Measurements from ENCODE around the gene ZNF337. TPM values are rescaled to one million over a fixed set of nuclear protein-coding genes. Genes with fewer than 3 reads are reported as not detected.
"Not testable (repeated sequence)": the region's sequence is repeated elsewhere in the genome, so short reads cannot be mapped to it uniquely, and the experiment has no call there.

The ZNF337 gene
- total RNA-seq, 1 experiment from 2014 or later = 11.4 TPM

- Histone ChIP-seq H3K4me2 (ENCODE audit: low read length) (no peak overlapping the region), H4K20me1 (ENCODE audit: insufficient read depth) (no peaks in the 10 kb centered on the region), H2AFZ (ENCODE audit: low read depth, low read length, poor library complexity, severe bottlenecking) (no peak overlapping the region), H3K9me2 (ENCODE audit: insufficient read depth) (no peaks in the 10 kb centered on the region), H3K27ac (ENCODE audit: low read depth, low read length) (no peak overlapping the region), H3K9me3 (ENCODE audit: control insufficient read depth in 1 of 2, insufficient read depth in 1 of 2, low read depth in 1 of 2, low read length in 2 of 2) (no peaks in the 10 kb centered on the region), H3K27me3 (ENCODE audit: insufficient read depth, low read length) (no peaks in the 10 kb centered on the region), H3K4me3 (replicated peaks in 1 of 2; ENCODE audit: low read depth in 1 of 2, low read length in 2 of 2) (no peak overlapping the region), H3K4me1 (ENCODE audit: control insufficient read depth in 1 of 2, insufficient read depth in 2 of 2, low read length in 2 of 2) (no peaks in the 10 kb centered on the region), H3K79me2 (ENCODE audit: insufficient read depth, low read length) (0 out of 2 replicates have a peak, but pooled peaks cover 5% of the 10 kb centered on the region), H3K9ac (ENCODE audit: low read length) (no peak overlapping the region), H3K36me3 (ENCODE audit: control insufficient read depth in 1 of 2, insufficient read depth in 2 of 2, low read length in 2 of 2) (peaks cover 4 to 11% of the 10 kb centered on the region in 2 experiments; a peak in 3 of 4 replicates)
- ATAC-seq (no peak), DNase-seq (ENCODE audit: low read depth, low spot score) (no peak)
- RAD21 ChIA-PET (ENCODE audit: low non-redundant PET in 1 of 2, low total read pairs in 2 of 2, uncharacterized antibody in 2 of 2, unreplicated experiment in 2 of 2) = no interaction called here
- CTCF ChIA-PET = no interaction called here
- POLR2A ChIA-PET = no interaction called here
- no peak for TF ChIP-seq ZBTB33 (IDR thresholded peaks at IDR 0.05; ENCODE audit: extremely low read depth, insufficient replicate concordance, low read length)
- intact Hi-C loops (cut with micrococcal nuclease) = no loop called here
- no TSS peak for BruUV-seq (replicated peaks)
Observed at GRCh38 chr20:25685276-25686080, 11.2 kb downstream of the ZNF337 start.

GRCh38 chr20:25683826-25684225, 12.8 kb downstream of the ZNF337 start:
- POLR2A ChIA-PET; H3K4me1 ChIP-seq (ENCODE audit: control insufficient read depth in 1 of 2, insufficient read depth in 2 of 2, low read length in 2 of 2); DNase-seq (ENCODE audit: low read depth, low spot score); H3K9ac ChIP-seq (ENCODE audit: low read length); ATAC-seq; H3K4me3 ChIP-seq (replicated peaks in 1 of 2; ENCODE audit: low read depth in 1 of 2, low read length in 2 of 2); BruUV-seq (replicated peaks); H4K20me1 ChIP-seq (ENCODE audit: insufficient read depth); CTCF ChIA-PET; H2AFZ ChIP-seq (ENCODE audit: low read depth, low read length, poor library complexity, severe bottlenecking); H3K27me3 ChIP-seq (ENCODE audit: insufficient read depth, low read length); RAD21 ChIA-PET (ENCODE audit: low non-redundant PET in 1 of 2, low total read pairs in 2 of 2, uncharacterized antibody in 2 of 2, unreplicated experiment in 2 of 2); H3K9me3 ChIP-seq (ENCODE audit: control insufficient read depth in 1 of 2, insufficient read depth in 1 of 2, low read depth in 1 of 2, low read length in 2 of 2); H3K4me2 ChIP-seq (ENCODE audit: low read length); H3K9me2 ChIP-seq (ENCODE audit: insufficient read depth); intact Hi-C loops (cut with micrococcal nuclease); H3K27ac ChIP-seq (ENCODE audit: low read depth, low read length): not testable (repeated sequence)
- peaks cover 12% of the 10 kb centered on the region; the same call in 1 of the 2 replicates for H3K79me2 ChIP-seq (ENCODE audit: insufficient read depth, low read length)
- H3K36me3 ChIP-seq (ENCODE audit: control insufficient read depth in 1 of 2, insufficient read depth in 2 of 2, low read length in 2 of 2) = peaks cover 4 to 11% of the 10 kb centered on the region in 2 experiments; a peak in 3 of 4 replicates
